Middle frontal gyrus (tissue), 1 donor: ENCODE measurements around the gene PERM1.
"Not testable (repeated sequence)": the region's sequence is repeated elsewhere in the genome, so short reads cannot be mapped to it uniquely, and the experiment has no call there.

Source experiments
- DNase-seq: peaks from one replicate; pipeline ENCODE4 v3.0.0-alpha.2; 2015; ENCODE audit warnings: low spot score; ENCODE audit errors: extremely low spot score

Gene PERM1

DNA sequence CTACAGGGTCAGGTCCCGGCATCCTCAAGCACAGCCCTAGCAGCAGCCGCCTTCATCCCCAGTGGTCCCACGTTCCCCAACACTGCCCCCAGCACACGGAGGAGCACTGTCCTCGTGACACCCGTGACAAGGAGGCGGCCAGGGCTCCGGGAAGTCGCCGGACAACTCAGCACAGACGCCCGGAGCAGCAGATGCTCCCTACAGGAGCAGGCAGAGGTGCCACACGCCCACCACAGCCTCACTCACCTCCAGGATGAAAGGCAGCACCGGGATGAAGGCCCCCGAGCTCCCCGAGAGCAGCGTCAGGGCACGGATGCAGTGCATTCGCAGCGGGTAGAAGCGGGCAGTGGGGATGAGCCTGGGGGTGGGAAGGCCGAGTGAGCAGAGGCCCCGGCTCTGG is 31.0 kb downstream of the PERM1 start:
- DNase-seq, result no peak

DNA sequence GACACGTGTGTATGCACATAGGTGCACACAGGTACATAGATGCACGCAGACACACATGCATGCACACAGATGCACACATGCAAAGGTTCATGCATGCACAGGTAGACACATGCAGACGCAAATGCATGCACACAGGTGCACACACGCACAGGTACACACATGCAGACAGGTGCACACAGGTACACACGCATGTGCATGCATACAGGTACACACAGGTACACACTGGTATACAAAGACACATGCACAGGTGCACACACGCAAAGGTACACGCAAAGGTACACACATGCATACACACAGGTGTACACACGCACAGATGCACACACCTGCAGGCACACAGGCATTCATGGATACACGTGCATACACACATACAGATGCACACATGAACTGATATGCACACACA is 31.6 kb downstream of the PERM1 start:
- no peak for DNase-seq

DNA sequence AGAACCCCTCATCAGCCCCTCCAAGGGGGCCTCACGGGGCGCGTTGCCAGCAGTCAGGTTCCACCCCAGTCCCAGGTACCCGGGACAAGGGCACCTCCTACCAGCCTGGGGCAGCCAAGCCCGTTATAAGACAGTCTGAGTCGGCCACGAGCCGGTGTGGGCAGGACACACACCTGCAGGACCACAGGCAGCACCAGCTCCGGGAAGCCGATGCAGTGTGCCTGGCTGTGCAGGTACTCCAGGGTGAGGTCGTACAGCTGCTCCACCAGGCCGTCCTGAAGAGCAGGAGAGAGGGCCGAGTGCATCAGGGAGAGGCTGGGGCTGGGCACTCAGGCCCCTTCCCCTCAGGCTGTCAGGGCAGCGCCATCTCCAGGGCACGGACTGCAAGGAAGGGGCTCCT is 33.9 kb downstream of the PERM1 start:
- no peak for DNase-seq

DNA sequence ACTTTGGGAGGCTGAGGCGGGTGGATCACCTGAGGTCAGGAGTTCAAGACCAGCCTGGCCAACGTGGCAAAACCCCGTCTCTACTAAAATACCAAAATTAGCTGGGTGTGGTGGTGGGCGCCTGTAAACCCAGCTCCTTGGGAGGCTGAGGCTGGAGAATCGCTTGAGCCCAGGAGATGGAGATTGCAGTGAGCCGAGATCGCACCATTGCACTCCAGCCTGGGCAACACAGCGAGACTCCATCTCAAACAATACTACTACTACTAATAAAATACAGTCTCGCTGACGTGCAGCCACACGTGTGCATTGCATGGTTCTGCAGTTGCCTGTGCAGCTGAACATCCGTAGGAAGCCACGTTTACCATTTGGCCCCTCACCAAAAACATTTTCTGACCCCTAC is 35.1 kb downstream of the PERM1 start:
- DNase-seq, result not testable (repeated sequence)

DNA sequence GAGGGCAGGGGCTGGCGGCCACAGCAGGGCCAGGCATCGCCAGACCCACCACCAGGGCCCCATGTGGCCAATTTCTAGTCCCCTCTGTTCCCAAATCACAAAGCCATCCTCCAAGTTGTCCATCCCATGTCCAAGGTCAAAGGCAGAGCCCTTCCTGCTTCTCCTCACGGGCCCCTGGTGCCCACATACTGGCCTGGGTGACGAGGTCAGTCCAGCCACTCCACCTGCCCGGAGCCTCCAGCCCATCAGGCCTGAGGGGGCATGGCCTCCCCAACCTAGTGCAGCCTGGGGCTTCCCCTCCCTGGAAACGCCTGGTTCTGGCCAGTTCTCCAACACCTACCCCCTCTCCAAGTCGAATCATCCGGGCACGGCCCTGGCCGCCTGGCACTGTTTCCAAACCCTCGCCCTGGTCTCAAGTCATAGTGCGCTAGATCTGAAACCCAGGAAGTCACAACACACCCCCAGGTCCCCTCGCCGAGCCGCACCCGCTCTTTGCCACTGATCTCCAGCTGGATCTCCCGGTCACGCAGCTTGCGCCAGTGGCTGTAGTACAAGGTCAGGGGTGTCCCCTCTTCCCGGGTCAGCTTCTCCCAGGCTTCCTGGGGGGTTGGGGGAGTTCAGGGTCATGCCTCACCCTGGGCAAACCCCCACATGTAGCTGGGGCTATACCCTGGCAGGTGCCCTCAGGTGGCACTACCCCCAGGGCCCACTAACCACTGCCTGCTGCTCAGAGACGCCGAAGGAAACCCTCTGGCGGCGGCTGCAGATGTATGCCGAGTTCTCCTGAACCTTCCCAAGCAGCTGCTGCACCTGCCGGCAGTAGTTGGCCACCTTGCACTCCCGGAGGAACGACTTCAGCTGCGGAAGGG is 36.0 kb downstream of the PERM1 start:
- DNase-seq, result no peak

DNA sequence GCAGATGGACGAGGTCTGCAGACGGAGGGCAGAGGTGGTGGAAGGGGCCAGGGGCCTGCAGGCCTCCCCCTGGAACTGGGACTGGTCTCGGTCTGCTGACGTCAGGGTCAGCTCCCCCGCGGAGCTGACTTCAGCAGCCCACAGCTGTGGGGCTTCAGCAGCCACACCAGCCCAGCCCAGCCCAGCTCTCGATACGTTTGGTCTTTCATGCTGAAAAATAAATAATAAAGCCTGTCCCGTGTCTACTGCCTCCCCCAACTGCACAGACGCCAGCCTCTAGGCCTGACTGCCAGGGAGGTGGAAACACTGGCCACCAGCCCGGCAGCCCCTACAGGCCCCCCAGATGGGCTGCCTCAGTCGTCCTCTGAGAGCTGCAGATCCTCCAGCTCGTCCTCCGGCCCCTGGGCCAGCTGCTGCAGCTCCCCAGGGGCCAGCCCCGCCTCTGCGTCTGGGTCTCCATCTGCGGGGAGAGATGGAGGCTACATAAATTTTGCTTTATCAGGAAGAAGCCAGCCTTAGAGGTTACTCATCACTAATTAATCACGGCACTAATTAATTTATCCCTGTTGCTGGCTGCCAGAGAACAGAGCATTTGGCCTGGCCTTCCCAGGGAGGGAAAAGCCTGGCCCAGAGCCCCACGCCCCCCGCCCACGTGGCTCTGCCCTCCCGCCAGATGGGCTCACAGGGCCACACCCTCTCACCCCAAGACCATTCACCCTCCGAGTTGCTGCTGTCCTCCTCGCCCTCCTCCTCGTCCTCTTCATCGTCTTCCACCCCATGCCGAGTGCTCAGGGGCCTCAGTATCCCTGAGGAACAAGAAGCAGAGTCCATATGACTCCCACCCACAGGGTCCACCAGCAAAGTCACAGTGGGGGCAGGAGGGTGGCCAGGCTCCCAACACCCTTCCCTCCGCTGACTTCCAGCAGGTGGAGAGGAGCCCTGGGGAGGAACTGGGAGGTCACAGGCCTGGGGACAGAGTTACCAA is 37.3 kb downstream of the PERM1 start:
- no peak for DNase-seq

DNA sequence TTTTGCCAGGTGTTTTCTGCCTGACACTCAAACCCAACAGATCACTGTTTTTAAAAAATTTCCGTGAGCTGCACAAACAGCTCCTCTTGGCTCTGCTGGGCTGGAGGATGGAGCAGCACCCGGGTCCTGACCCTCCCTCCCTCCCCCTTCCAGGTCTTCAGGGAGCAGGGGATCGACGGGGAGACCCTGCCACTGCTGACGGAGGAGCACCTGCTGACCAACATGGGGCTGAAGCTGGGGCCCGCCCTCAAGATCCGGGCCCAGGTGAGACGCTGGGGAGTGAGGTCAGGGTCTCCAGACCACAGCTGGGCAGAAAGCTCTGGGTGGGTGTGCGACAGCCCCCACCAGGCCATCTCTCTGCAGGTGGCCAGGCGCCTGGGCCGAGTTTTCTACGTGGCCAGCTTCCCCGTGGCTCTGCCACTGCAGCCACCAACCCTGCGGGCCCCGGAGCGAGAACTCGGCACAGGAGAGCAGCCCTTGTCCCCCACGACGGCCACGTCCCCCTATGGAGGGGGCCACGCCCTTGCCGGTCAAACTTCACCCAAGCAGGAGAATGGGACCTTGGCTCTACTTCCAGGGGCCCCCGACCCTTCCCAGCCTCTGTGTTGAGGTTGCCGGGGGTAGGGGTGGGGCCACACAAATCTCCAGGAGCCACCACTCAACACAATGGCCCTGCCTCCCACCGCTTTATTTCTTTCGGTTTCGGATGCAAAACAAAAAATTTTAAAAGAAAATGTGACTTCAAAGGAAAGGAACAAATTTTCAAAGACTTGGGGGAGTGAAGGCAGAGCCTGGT is 38.1 kb downstream of the PERM1 start:
- DNase-seq, result no peak

DNA sequence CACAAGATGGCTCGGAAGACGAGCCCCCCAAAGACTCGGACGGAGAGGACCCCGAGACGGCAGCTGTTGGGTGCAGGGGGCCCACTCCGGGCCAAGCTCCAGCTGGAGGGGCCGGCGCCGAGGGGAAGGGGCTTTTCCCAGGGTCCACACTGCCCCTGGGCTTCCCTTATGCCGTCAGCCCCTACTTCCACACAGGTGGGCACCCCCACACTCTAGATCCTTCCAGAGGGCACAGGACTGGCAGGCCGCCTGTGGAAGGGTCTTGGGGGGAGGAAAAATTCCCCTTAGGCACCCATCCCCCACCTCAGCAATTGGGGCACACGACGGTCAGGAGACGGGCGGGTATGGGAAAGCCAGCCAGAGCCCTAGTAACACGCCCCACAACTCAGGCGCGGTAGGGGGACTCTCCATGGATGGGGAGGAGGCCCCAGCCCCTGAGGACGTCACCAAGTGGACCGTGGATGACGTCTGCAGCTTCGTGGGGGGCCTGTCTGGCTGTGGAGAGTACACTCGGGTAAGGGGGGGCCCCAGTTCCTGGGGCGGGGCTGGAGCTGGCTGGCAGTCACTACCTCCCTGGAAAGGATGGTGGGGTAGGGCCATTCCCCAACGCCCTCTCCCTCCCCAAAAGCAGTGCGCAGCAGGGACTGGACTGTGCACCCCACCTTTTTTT is 38.9 kb downstream of the PERM1 start:
- DNase-seq, result no peak

DNA sequence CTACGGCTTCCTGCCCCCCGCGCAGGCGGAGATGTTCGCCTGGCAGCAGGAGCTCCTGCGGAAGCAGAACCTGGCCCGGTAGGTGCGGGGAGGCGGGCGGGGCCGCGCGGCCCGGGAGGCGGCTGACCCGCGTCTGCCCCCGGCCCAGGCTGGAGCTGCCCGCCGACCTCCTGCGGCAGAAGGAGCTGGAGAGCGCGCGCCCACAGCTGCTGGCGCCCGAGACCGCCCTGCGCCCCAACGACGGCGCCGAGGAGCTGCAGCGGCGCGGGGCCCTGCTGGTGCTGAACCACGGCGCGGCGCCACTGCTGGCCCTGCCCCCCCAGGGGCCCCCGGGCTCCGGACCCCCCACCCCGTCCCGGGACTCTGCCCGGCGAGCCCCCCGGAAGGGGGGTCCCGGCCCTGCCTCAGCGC is 39.5 kb downstream of the PERM1 start:
- no peak for DNase-seq

DNA sequence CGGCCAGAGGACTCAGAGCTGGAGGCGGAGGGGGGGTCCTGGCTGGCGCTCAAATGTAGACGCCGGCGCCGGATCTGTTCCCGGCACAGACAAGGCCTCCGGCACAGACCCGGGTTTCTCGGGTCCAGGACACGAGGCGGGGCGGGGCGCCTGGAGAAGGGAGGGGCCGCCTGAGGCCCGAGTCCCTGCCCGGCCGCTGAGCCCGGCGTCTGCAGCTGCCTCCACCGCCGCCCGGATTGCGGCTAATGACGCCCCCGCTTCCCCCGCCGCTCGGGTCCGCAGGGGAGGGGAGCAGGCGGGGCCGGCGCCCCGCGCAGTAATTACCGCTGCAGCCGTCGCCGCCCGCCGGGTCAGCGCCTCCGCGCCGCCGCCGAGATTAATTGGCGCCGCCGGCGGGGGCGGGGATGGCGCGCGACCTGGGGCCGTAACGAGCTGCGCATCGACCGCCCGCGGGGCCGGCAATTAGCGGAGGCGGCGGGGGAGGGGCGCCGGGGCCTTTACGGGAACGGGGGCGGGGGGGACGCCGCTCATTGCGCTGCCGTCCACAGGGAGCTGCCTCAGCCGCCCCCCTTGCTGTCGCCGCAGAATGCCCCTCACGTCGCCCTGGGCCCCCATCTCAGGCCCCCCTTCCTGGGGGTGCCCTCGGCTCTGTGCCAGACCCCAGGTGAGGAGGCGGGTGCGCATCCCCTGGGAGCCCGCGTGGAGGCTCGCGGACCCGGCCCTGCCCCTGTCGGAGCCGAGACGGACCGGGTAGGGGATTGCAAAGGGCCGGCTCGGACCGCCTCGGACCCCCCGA is 40.1 kb downstream of the PERM1 start:
- DNase-seq, result no peak

DNA sequence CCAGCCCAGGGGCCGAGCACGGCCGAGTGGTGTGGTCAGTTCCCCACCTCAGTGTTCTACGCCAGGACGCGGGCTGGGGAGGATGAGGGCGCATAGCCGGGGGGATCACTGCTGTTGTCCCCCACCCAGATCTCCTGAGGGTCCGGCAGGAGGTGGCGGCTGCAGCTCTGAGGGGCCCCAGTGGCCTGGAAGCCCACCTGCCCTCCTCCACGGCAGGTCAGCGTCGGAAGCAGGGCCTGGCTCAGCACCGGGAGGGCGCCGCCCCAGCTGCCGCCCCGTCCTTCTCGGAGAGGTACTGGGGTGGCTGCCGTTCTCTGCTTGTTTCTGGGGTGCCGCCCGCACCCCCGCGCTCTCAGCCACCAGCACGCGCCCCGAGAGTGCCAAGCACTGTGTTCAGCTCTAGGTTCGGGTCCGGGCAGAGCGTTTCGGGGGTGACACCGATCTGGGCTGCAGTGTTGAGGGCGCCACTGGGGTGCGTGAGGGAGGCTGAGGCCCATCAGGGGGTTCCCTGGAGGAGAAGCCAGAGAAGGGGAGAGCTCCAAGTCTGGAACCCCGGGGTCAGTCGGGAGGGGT is 40.8 kb downstream of the PERM1 start:
- DNase-seq, result no peak

DNA sequence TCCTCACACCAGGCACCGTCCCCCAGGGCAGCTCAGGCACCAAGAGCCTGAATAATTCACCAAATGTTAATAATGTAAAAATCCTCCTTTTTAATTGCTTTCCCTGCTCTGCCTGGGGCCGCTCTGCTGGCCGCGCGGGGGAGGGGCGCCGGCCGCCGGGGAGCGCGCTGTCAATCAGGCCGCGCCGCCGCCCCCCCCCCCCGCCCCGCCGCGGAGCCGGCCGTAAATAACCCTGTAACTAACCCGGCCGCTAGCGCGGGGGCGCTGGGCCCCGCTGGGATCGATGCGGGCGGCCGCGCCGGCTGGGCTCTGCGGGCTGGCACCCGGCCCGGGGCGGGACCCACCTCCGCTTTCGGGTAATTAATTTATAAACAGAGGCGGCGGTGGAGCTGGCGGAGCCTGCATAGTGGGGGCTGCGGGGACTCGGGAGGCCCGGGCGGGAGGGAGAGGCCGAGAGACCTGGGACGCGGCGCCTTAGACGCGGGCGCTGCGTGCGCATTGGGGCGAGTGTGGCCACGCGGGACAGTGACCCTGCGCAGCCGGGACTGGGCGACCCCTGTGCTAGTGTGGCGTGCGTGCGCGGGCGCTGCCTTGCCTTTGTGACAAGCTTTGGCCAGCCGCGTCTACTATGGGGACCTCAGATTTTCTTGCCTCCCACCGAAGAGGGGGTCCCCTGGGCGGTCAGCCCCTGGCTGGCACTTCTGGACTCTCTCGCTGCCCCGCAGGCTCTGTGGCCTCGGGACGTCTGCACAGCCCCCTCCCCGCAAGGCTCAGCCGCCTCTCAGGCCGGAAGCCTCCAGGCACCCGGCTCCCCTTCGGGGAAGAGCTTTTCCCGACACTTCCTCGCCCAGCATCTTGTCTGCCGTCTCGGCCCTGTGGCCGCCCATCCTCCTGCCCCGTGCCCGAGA is 41.5 kb downstream of the PERM1 start:
- DNase-seq, result no peak

DNA sequence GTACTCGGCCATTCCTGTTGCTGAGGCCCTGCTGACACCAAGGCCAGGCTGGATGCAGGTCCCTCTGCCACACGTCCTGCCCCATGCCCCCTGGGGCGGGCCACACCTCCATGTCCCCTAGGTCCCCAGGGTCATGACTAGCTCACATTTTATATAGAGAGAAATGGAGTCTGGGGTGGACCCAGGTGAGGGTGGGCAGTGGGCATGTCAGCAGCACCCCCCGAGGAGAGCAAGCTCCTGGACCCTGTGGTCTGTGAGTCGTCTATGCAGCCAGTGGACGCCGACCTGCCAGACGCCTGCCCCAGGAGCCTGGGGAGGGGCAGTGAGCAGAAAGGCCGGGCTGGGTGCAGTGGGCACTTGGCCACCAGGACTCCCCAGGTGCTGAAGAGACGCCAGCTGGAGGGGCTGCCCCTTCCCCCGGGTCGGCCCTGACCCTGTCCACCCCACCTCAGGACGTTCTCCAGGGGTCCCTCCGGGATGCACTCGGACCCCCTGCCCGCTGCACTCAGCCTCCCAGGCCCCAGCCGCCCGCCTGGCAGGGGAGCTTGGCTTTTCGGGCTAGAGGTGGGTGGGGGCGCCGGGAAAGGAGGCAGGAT is 42.3 kb downstream of the PERM1 start:
- no peak for DNase-seq

DNA sequence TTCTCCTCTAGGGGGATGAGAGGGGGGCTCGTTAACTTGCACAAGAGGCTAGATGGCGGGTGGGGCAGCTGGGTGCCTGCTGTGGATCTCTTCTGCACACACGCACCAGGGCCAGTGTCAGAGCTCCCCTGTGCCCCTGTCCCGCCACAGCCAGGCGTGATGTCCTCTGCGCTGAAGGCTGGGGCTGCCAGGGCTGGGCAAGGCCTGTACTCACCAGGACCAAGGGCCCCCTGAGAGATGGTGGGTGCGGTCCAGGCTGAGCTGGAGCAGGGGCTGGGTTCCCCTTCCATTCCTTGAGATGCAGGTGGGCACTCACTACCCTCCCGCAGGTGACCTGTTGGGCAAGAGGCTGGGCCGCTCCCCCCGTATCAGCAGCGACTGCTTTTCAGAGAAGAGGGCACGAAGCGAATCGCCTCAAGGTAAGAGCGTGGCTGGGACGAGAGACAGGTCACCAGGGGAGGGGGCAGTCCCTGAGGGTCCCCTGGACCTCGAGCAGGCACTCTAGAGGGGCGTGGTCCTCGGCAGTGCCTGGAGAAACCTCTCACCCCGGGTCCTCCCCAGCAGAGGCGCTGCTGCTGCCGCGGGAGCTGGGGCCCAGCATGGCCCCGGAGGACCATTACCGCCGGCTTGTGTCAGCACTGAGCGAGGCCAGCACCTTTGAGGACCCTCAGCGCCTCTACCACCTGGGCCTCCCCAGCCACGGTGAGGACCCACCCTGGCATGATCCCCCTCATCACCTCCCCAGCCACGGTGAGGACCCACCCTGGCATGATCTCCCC is 43.0 kb downstream of the PERM1 start:
- no peak for DNase-seq

DNA sequence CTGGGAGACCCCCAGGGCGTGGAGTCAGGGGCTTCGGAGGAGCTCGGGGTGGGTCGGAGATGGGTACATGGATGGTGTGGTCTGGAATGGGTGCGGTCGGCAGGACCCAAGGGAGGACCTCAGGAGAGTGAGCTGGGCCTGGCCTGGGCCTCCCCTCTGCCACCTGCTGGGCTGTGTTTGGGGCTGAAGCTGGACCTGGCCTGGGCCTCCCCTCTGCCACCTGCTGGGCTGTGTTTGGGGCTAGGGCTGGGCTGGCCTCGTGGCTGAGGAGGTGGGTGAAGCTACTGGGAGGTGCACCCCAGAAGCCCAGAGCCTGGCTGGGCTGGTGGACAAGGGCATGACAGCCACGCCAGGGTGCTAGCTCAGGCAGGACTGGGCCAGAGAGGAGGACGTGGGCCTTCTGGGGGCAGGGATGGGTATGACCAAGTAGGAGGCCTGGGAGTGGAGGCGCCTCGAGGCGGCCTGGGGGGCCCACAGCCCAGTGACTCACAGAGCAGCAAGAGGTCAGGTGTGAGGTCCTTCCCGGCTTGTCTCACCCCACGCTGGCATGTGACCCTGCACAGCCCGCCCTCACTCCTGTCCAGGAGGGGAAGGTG is 43.7 kb downstream of the PERM1 start:
- no peak for DNase-seq

DNA sequence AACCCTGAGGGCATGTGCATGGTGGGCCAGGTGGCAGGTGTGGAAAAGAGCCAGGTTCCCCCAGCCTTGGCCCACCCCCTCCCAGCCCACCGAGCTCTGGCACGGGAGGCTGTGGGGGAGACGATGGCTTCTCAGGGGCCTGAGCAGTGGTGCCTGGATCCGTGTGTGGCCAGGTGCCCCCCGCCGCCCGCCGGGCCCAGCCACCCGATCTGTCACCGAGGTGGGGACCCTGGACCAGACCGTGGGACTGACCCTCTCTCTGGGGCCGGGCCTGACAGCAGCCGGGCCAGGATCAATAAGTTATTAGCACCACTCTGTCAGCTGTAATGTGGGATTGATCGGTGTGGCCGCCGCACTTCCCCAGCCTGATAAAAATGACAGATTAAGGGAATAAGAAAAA is 44.4 kb downstream of the PERM1 start:
- no peak for DNase-seq
